H1 (cell line): ENCODE measurements around the gene SECISBP2.

Experiments
- BACH1 ChIP-seq: IDR thresholded peaks from 2 replicates; pipeline ENCODE4 v1.6.1; 2012; ENCODE audit warnings: low read length, improper control_type of control experiment
- CHD2 ChIP-seq: IDR thresholded peaks from 2 replicates; pipeline ENCODE4 v1.6.1; 2012; ENCODE audit warnings: low read length, improper control_type of control experiment
- EZH2 ChIP-seq: fragments of 200-600 bp; sonication (generic); IDR thresholded peaks from 2 replicates; pipeline ENCODE4 v1.7.1; 2012; ENCODE audit warnings: low read depth, mild to moderate bottlenecking, moderate library complexity, low read length, inconsistent platforms; ENCODE audit not compliant: severe bottlenecking
- HDAC2 ChIP-seq, 2 experiments: fragments of 300-600 bp in 1 of 2; sonication (generic) in 1 of 2; IDR thresholded peaks; 2 replicates each; pipeline ENCODE4 v1.6.1; 2011 to 2012; ENCODE audit warnings: low read depth in 2 of 2, low read length in 2 of 2, mild to moderate bottlenecking in 2 of 2, moderate library complexity in 2 of 2, borderline replicate concordance in 1 of 2, inconsistent platforms in 1 of 2
- JUN ChIP-seq: IDR thresholded peaks from 2 replicates; pipeline ENCODE4 v1.6.1; 2011; ENCODE audit warnings: low read depth, mild to moderate bottlenecking, improper control_type of control experiment, low read length
- NRF1 ChIP-seq: IDR thresholded peaks from 2 replicates; pipeline ENCODE4 v1.6.1; 2011; ENCODE audit warnings: mild to moderate bottlenecking, low read depth, low read length, improper control_type of control experiment
- POLR2A ChIP-seq, 2 experiments: IDR thresholded peaks; 1 replicate in 1 of 2; 2 replicates in 1 of 2; pipeline ENCODE4 v1.6.1; 2011; ENCODE audit warnings: low read depth in 2 of 2, low read length in 2 of 2, mild to moderate bottlenecking in 2 of 2; ENCODE audit errors: control extremely low read depth in 1 of 2
- POU5F1 ChIP-seq: IDR thresholded peaks from 2 replicates; pipeline ENCODE4 v1.6.1; 2011; ENCODE audit warnings: low read depth, mild to moderate bottlenecking, low read length, moderate library complexity
- SP2 ChIP-seq: IDR thresholded peaks from 2 replicates; pipeline ENCODE4 v1.6.1; 2012; ENCODE audit warnings: mild to moderate bottlenecking, low read length, inconsistent platforms
- TCF12 ChIP-seq: IDR thresholded peaks from 2 replicates; pipeline ENCODE4 v1.6.1; 2011; ENCODE audit warnings: low read depth, mild to moderate bottlenecking, low read length
- TF ChIP-seq, protein P1 (sequence below), 3 experiments: IDR thresholded peaks; 1 replicate in 2 of 3; 2 replicates in 1 of 3; pipeline versions ENCODE4 v1.5.1 to v1.6.1; 2011; ENCODE audit warnings: low read length in 3 of 3, mild to moderate bottlenecking in 3 of 3, inconsistent platforms in 2 of 3, low read depth in 1 of 3, moderate library complexity in 1 of 3; ENCODE audit not compliant: insufficient read depth in 1 of 3; ENCODE audit errors: control extremely low read depth in 1 of 3

DNA sequence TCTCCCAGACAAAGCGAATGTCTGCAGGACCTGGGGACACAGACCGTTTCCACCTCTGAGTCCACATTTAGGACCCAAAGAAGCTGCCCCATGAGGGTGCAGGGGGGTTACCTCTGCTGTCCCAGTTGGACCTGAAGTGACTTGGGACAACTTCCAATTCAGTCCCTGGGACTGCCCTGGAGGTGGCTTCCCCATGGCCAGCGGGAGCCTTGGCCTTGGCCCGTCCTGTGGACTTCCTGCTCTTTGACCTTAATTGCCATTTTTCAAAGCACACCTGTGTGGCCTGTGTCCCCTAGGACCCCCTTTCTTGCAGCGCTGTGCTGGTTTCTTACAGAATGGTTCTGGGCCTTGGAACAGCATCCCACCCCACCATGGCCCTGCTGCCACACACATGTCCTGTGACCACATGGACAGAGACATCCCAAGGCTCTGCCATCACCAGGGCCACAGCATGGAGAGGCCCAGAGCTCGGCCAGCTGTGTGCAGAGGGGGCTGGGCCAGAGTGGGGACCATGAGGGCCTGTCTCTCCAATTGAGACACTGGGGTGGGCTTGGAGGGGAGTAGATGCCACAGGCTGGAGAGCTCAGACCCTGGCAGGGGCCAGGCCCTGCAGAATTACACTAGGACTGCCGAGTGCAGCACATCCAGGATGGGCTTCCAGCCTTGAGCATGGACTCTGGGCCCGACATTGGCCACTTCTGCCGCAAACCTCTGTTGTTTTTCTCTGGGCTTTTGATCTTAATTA is 45.8 kb downstream of the SECISBP2 start:
- TF ChIP-seq, protein P1, sequence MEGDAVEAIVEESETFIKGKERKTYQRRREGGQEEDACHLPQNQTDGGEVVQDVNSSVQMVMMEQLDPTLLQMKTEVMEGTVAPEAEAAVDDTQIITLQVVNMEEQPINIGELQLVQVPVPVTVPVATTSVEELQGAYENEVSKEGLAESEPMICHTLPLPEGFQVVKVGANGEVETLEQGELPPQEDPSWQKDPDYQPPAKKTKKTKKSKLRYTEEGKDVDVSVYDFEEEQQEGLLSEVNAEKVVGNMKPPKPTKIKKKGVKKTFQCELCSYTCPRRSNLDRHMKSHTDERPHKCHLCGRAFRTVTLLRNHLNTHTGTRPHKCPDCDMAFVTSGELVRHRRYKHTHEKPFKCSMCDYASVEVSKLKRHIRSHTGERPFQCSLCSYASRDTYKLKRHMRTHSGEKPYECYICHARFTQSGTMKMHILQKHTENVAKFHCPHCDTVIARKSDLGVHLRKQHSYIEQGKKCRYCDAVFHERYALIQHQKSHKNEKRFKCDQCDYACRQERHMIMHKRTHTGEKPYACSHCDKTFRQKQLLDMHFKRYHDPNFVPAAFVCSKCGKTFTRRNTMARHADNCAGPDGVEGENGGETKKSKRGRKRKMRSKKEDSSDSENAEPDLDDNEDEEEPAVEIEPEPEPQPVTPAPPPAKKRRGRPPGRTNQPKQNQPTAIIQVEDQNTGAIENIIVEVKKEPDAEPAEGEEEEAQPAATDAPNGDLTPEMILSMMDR (IDR thresholded peaks at IDR 0.05; ENCODE audit: control extremely low read depth in 1 of 3, insufficient read depth in 1 of 3, low read depth in 1 of 3, low read length in 3 of 3) = no peak
- TF ChIP-seq SP2 (no peak), TCF12 (no peak), CHD2 (no peak), JUN (no peak), NRF1 (no peak), EZH2 (no peak), BACH1 (no peak), HDAC2 (IDR thresholded peaks at IDR 0.05; ENCODE audit: borderline replicate concordance in 1 of 2, low read depth in 2 of 2, low read length in 2 of 2) (no peak), POU5F1 (no peak), POLR2A (IDR thresholded peaks at IDR 0.05; ENCODE audit: control extremely low read depth in 1 of 2, low read depth in 2 of 2, low read length in 2 of 2) (no peak)
